ENCODE results near the gene LTBP3.

GRCh38 chr11:65599216-65599954, 41.2 kb upstream of the LTBP3 start:
- no peak for TF ChIP-seq MAX (IDR thresholded peaks at IDR 0.05)
- TF ChIP-seq POLR2A (IDR thresholded peaks at IDR 0.05; ENCODE audit: borderline replicate concordance, extremely low read depth, insufficient read depth, insufficient read length) = no peak
- TF ChIP-seq POLR2AphosphoS5 (IDR thresholded peaks at IDR 0.05; ENCODE audit: low read depth, low read length) = no peak
- TF ChIP-seq SRF (IDR thresholded peaks at IDR 0.05; ENCODE audit: low read depth) = no peak
- TF ChIP-seq CTCF (IDR thresholded peaks at IDR 0.05 in 2 of 3, conservative IDR thresholded peaks at IDR 0.05 in 1 of 3; ENCODE audit: borderline replicate concordance in 1 of 3, insufficient read depth in 1 of 3, low read depth in 2 of 3, low read length in 2 of 3) = no peak
- TF ChIP-seq REST (IDR thresholded peaks at IDR 0.05; ENCODE audit: low read depth) = no peak
- no peak for TF ChIP-seq EZH2 (IDR thresholded peaks at IDR 0.05)
- no peak for TF ChIP-seq EZH2phosphoT487 (IDR thresholded peaks at IDR 0.05; ENCODE audit: borderline replicate concordance)
- no peak for TF ChIP-seq SP1 (IDR thresholded peaks at IDR 0.05; ENCODE audit: low read depth)

Data from HCT116 (cell line).